GM21515 (cell line): ENCODE data around the gene GCFC2.
"Not testable (repeated sequence)": the region's sequence is repeated elsewhere in the genome, so short reads cannot be mapped to it uniquely, and the experiment has no call there.

ENCODE experiments used
- ATAC-seq: cut with Tn5 transposase; IDR thresholded peaks from one replicate; pipeline ENCODE4 v1.9.1; 2021; ENCODE audit not compliant: unreplicated experiment

GCFC2 gene

GRCh38 chr2:75680402-75680801, 30.3 kb downstream of the GCFC2 start:
- ATAC-seq = no peak

GRCh38 chr2:75679556-75679955, 31.2 kb downstream of the GCFC2 start:
- ATAC-seq = no peak

DNA sequence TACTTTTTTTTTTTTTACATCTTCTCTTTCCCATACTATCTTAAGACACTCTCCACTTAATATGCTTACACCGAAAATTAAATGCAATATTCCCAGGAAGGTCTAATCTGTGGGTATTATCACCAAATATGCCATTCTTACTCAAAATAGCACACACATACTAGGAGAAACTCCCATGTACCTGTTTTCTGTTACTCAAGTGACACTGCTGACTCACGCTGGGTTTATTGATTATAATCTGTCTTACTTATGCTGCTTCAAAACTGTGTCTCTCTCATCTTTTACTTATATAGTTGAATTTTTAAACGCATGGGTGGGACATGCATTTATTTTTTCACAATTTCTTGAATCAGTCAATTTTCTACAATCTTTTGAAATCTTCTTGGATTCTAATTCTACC, 34.3 kb downstream of the GCFC2 start:
- ATAC-seq = no peak

- no peak for ATAC-seq
These were observed 34.8 kb downstream of the GCFC2 start for GRCh38 chr2:75675908-75676307.

DNA sequence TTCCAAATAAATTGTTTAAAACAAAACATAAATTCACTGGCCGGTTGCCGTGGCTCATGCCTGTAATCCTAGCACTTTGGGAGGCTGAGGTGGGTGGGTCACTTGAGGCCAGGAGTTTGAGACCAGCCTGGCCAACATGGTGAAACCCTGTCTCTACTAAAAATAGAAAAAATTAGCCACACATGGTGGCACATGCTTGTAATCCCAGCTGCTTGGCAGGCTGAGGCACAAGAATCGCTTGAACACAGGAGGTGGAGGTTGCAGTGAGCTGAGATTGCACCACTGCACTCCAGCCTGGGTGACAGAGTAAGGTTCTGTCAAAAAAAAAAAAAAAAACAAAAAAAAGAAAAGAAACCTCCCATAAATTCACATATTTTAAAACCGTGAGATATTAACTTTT, 35.3 kb downstream of the GCFC2 start:
- ATAC-seq = not testable (repeated sequence)

- no peak for ATAC-seq
These were observed 42.8 kb downstream of the GCFC2 start for GRCh38 chr2:75667884-75668283.

DNA sequence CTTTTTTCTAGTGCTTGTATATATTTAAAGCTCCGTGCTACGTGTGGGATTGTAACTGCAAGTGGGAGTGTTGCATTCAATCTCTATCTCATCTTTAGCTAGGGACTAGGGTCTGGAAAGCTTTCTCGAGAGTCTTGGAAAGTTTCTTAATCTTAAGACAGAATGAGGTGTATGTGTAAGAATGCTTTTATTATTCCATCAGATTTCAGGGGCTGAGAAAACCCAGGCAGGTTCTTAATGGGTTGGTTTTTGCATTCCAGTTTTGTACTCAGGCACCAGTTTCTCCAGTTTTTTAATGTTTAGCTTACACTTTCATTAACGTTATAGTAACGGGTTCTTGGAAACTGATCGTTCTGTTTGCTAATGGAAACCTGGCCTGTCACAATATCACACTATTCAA, 43.8 kb downstream of the GCFC2 start:
- ATAC-seq = no peak

DNA sequence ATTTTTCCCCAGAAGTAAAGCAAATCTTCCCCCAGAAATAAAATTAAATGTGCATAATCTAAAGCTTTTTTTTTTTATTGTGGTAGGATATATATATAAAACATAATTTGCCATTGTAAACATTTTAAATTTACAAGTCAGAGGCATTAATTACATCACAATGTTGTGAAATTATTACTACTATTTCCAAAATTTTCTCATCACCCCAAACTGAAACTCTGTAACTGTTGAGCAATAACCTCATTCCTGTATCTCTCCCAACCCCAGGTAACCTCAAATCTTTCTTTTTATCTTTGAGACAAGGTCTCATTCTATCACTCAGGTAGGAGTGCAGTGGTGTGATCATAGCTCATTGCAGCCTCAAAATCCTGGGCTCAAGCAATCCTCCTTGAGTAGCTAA, 52.9 kb downstream of the GCFC2 start:
- ATAC-seq = no peak

GRCh38 chr2:75656563-75656962, 54.2 kb downstream of the GCFC2 start:
- no peak for ATAC-seq

GRCh38 chr2:75655861-75656260, 54.9 kb downstream of the GCFC2 start:
- ATAC-seq = no peak

DNA sequence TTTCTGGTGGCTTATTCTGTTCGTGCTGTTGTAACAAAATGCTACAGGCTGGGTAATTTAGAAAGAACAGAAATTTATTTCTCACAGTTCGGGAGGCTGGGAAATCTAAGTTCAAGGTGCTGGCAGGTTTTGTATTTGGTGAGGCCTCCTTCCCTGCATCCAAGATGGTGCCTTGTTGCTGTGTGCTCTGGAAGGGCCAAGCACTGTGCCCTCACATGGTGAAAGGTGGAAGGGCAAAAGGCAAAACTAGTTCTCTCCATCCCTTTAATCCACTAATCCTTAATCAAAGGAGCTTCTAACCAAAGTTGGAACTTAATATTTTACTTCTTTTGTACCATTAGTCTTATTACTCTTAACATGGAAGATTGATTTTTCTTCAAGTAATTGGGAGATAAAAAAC, 56.7 kb downstream of the GCFC2 start:
- ATAC-seq = no peak

DNA sequence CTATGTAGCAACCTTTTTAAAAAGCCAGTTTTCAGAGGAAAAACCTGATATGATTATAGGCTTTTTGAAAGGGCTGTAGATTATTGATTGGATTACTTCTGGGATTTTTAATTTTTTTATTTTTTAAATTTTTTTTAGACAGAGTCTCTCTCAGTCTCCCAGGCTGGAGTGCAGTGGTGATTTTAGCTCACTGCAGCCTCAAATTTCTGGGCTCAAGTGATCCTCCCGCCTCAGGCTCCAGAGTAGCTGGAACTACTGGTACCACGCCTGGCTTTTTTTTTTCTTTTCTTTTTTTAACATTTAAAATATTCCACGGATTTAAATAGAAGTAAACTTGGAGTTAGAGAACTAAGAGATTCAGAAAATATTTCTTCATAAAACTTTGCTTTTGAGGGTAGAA, 62.9 kb downstream of the GCFC2 start:
- ATAC-seq = no peak

DNA sequence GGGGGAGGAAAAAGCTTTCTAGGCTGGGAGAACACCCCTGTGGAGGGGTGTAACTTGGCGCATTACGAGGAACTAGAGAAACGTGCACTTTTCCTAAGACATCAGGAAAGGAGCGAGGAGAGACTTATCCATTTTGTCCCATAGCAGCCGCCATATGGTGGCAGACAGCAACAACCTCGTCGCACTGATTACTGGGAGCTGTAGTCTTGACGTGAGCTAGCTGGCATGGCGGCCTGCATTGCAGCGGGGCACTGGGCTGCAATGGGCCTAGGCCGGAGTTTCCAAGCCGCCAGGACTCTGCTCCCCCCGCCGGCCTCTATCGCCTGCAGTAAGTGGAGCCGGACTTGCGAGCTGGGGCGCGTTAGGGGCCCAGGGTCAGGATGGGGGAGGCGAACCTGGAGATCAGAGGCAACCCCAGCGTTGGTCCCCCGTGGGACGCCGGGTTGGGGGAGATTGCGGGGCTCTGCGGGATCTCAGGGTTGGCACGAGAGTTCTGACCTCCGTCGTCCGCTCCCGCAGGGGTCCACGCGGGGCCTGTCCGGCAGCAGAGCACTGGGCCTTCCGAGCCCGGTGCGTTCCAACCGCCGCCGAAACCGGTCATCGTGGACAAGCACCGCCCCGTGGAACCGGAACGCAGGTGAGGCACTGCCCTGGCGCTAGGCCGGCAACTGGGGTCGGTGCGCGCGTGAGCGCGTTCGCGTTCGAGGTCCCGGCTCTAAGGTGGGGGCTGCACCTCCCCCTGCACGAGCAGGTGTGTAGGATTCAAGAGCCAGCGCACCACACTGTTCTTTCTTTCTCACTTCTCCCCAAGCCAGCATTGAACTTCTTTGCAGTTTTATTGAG, 63.9 kb downstream of the GCFC2 start, which contains the start of gene MRPL19:
Gene MRPL19, plus strand, starts transcription at position 201 of the 843 bp plus-strand sequence. Its CDS starts 25 bp downstream, at position 226.
- ATAC-seq = peak; percentile 97

GRCh38 chr2:75646090-75646582, 64.6 kb downstream of the GCFC2 start:
- peak; percentile 2 for ATAC-seq

GRCh38 chr2:75645643-75646042, 65.1 kb downstream of the GCFC2 start:
- no peak for ATAC-seq

GRCh38 chr2:75643980-75644379, 66.7 kb downstream of the GCFC2 start:
- ATAC-seq = no peak

DNA sequence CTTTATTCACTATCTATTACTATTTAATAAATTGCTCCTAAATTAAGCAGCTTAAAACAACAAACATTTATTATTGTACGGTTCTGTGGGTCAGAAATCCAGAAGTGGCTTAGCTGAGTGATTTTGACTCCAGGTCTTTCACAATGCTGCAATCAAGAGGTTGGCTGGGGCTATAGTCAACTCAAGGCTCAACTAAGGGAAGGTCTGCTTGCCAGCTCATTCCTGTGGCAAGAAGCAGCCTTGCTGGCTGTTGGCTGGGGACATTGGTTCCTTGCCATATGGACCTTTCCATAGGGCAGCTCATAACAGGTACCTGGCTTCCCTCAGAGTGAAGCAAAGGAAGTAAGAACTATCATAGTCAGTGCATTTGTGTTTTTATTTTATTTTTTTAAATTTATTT, 69.1 kb downstream of the GCFC2 start:
- ATAC-seq = no peak

DNA sequence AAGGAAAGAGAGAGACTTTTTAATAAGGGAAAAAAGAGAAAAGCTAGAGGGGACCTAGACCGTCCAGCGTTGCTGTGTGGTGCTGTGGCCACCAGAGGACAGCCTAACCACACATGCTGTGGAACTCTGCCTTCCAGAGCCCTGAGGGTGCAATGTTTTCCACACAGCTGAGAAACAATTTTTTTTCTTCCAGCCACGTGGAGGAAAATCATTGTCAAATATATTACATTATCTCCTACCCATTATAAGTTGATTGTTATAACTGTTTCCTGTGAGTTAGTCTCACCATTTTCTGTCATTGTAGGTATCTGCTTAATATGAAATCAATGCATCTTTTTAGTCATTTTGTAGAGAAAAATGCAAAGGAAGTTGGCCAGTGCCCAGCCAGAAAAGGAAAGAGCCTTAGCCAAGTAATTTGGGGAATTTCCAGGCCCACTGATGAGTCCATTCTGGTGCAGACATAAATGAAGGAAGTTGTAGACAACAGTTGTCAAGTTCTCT, 70.0 kb downstream of the GCFC2 start:
- ATAC-seq = peak; percentile 97

DNA sequence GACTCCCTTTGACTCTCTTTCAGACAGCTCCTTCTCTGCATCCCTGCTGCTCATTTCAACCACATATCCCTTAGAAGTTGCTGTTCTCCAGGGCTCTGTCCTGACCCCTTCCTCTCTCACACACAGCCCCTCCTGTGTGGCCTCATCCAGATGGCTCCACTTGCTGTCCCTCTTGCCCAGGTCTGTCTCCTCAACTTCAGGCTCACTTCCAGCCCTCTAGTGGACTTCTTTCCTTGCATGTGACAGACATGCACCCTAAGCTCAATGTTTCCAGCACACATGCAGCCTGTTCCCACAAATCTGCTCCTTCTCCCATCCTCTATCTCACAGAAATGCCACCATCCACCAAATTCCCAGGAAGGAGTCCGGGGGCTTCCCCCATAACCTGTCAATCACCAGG, 73.1 kb downstream of the GCFC2 start:
- no peak for ATAC-seq

DNA sequence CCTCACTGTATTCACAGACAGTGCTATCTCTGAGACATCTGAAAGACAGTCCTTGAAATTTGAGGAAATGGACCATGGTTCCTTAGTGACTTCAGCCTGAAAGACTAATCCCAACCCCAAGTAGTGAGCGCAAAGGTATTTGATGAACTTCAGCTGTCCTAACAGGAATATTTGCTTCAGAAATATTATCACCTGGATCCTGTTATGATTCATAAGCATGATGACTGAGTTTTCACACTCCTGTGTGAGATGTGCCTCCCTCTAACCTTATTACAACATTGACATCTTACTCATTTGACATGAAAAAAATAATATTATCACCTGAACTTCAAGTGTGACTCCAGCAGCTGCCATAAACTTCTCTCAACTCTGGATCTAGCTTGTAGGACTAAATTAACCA, 75.8 kb downstream of the GCFC2 start:
- no peak for ATAC-seq

GRCh38 chr2:75633620-75634019, 77.1 kb downstream of the GCFC2 start:
- ATAC-seq = no peak

- no peak for ATAC-seq
These were observed 77.9 kb downstream of the GCFC2 start for GRCh38 chr2:75632813-75633212.
